ENCODE measurements around the gene CUL4A. TPM values are rescaled to one million over a fixed set of nuclear protein-coding genes. Genes with fewer than 3 reads are reported as not detected.
"Not testable (repeated sequence)": the region's sequence is repeated elsewhere in the genome, so short reads cannot be mapped to it uniquely, and the experiment has no call there.

Gene CUL4A
- 122 TPM for total RNA-seq
- long read RNA-seq, full-length matches to known transcripts: 740 of 826 reads
- long read RNA-seq, partial matches to known transcripts: 44 of 826 reads
- long read RNA-seq, other reads (novel, unspliced or antisense): 42 of 826 reads

GRCh38 chr13:113209336-113209758 is at the start of gene CUL4A:
Gene CUL4A (plus strand): TSS chr13:113209613. CDS start chr13:113209628, 15 bp downstream.
- H3K9me3 ChIP-seq (replicated peaks): no peaks in the 10 kb centered on the region
- peak within 1 kb of the TSS; percentile 96 for H3K4me3 ChIP-seq
- peaks cover 94% of the 10 kb centered on the region for H3K4me1 ChIP-seq
- peaks cover 12% of the 10 kb centered on the region for H3K36me3 ChIP-seq
- intact Hi-C loops (cut with micrococcal nuclease): no loop called here
- H3K27me3 ChIP-seq (ENCODE audit: low read depth): no peaks in the 10 kb centered on the region
- H3K27ac ChIP-seq (replicated peaks): peak within 1 kb of the TSS; percentile 100
- peak; percentile 88 for DNase-seq
- TF ChIP-seq CTCF (IDR thresholded peaks at IDR 0.05; ENCODE audit: borderline replicate concordance): no peak

- no peaks in the 10 kb centered on the region for H3K36me3 ChIP-seq
- intact Hi-C loops (cut with micrococcal nuclease): no loop called here
- H3K4me1 ChIP-seq: no peaks in the 10 kb centered on the region
- TF ChIP-seq CTCF (IDR thresholded peaks at IDR 0.05; ENCODE audit: borderline replicate concordance): no peak
- no peak overlapping the region for H3K4me3 ChIP-seq
- H3K27me3 ChIP-seq (ENCODE audit: low read depth): peaks cover 43% of the 10 kb centered on the region
- no peak for DNase-seq
- no peak overlapping the region for H3K27ac ChIP-seq (replicated peaks)
- no peaks in the 10 kb centered on the region for H3K9me3 ChIP-seq (replicated peaks)
Measured at GRCh38 chr13:113159701-113160100, 49.7 kb upstream of the CUL4A start.

- intact Hi-C loops (cut with micrococcal nuclease): no loop called here
- Histone ChIP-seq H3K27me3 (ENCODE audit: low read depth) (peaks cover 43% of the 10 kb centered on the region), H3K4me3 (no peak overlapping the region), H3K27ac (replicated peaks) (no peak overlapping the region), H3K36me3 (no peaks in the 10 kb centered on the region), H3K9me3 (replicated peaks) (no peaks in the 10 kb centered on the region), H3K4me1 (no peaks in the 10 kb centered on the region)
- no peak for DNase-seq
- TF ChIP-seq CTCF (IDR thresholded peaks at IDR 0.05; ENCODE audit: borderline replicate concordance): no peak
Measured at GRCh38 chr13:113160983-113161382, 48.4 kb upstream of the CUL4A start.

GRCh38 chr13:113161433-113161832 is 48.0 kb upstream of the CUL4A start:
- intact Hi-C loops (cut with micrococcal nuclease): no loop called here
- Histone ChIP-seq H3K27ac (replicated peaks) (no peak overlapping the region), H3K4me1 (no peaks in the 10 kb centered on the region), H3K9me3 (replicated peaks) (no peaks in the 10 kb centered on the region), H3K27me3 (ENCODE audit: low read depth) (peaks cover 43% of the 10 kb centered on the region), H3K36me3 (no peaks in the 10 kb centered on the region), H3K4me3 (no peak overlapping the region)
- TF ChIP-seq CTCF (IDR thresholded peaks at IDR 0.05; ENCODE audit: borderline replicate concordance): no peak
- DNase-seq: no peak

- H3K27me3 ChIP-seq (ENCODE audit: low read depth): peaks cover 43% of the 10 kb centered on the region
- intact Hi-C loops (cut with micrococcal nuclease); H3K27ac ChIP-seq (replicated peaks); DNase-seq; H3K36me3 ChIP-seq; H3K9me3 ChIP-seq (replicated peaks); H3K4me3 ChIP-seq; H3K4me1 ChIP-seq: not testable (repeated sequence)
Measured at GRCh38 chr13:113161975-113162374, 47.4 kb upstream of the CUL4A start.

GRCh38 chr13:113162783-113163685 is 46.4 kb upstream of the CUL4A start:
- H3K27me3 ChIP-seq (ENCODE audit: low read depth): peaks cover 43% of the 10 kb centered on the region
- intact Hi-C loops (cut with micrococcal nuclease): no loop called here
- H3K4me3 ChIP-seq: no peak overlapping the region
- no peak overlapping the region for H3K27ac ChIP-seq (replicated peaks)
- H3K4me1 ChIP-seq: no peaks in the 10 kb centered on the region
- TF ChIP-seq CTCF (IDR thresholded peaks at IDR 0.05; ENCODE audit: borderline replicate concordance): no peak
- peaks cover 8% of the 10 kb centered on the region for H3K36me3 ChIP-seq
- H3K9me3 ChIP-seq (replicated peaks): peaks cover 8% of the 10 kb centered on the region
- DNase-seq: no peak

All from left ventricle myocardium inferior (tissue), 1 donor.